ENCODE results near the gene ID4.

- TF ChIP-seq CTCF (IDR thresholded peaks at IDR 0.05 in 4 of 5, conservative IDR thresholded peaks at IDR 0.05 in 1 of 5): no peak
- TF ChIP-seq POLR2A (IDR thresholded peaks at IDR 0.05): no peak
These were observed 8.3 kb downstream of the ID4 start for GRCh38 chr6:19845266-19846041.
